Mucosa of descending colon (tissue), 3 donors: ENCODE results near the gene EPYC. TPM values are rescaled to one million over a fixed set of nuclear protein-coding genes. Genes with fewer than 3 reads are reported as not detected.
A peak's percentile ranks its signal among the peaks of the same experiment; 100 is the strongest.

Experiments
- ATAC-seq: fragments of 200-7000 bp; cut with Tn5 transposase; one replicate; pipeline ENCODE4 v1.9.1; 2020; ENCODE audit warnings: mild to moderate bottlenecking, moderate library complexity
- DNase-seq, 3 donors: peaks; one replicate each; pipeline ENCODE4 v3.0.0-alpha.2; 2020
- H3K36me3 ChIP-seq: fragments of 200-600 bp; one replicate; pipeline ENCODE4 v1.8.0; 2021; ENCODE audit warnings: low read depth, mild to moderate bottlenecking
- H3K4me1 ChIP-seq: fragments of 200-600 bp; one replicate; pipeline ENCODE4 v1.8.0; 2021; ENCODE audit warnings: low read depth, mild to moderate bottlenecking
- H3K4me3 ChIP-seq: fragments of 200-600 bp; one replicate; pipeline ENCODE4 v1.8.0; 2021; ENCODE audit warnings: mild to moderate bottlenecking
- H3K9me3 ChIP-seq: fragments of 200-600 bp; one replicate; pipeline ENCODE4 v1.8.0; 2021; ENCODE audit warnings: mild to moderate bottlenecking
- CTCF ChIP-seq: fragments of 200-600 bp; IDR thresholded peaks from one replicate; pipeline ENCODE4 v1.8.0; 2022; ENCODE audit warnings: antibody characterized with exemption, mild to moderate bottlenecking
- intact Hi-C, 2 donors: fragments of 100-400 bp; cut with DNase I in 1 of 2; cut with micrococcal nuclease in 1 of 2; formaldehyde crosslinking; loops; one replicate each; pipeline versions ENCODE4 v1.11.0 to v1.11.1; 2022; cut with DNase I, micrococcal nuclease
- total RNA-seq, 3 donors: library from RNA; stranded (reverse); fragmentation: NEBNext Ultra II Directional in 2 of 3; extraction: Animal tissue kit (Norgen Biotek cat#: 25700) in 2 of 3; gene quantifications; one replicate each; pipeline versions ENCODE4 v1.2.1 to v1.2.4, GENCODE V29; 2021 to 2023
- donor health status: DM: no; HTN: no; CAD: no; lungs with moderate emphysema.
- donor health status: DM: no; HTN: no; CAD: no.
- donor health status: DM: no; HTN: yes; CAD: no.

EPYC gene
- total RNA-seq, 3 donors from 2014 or later, result not detected

DNA sequence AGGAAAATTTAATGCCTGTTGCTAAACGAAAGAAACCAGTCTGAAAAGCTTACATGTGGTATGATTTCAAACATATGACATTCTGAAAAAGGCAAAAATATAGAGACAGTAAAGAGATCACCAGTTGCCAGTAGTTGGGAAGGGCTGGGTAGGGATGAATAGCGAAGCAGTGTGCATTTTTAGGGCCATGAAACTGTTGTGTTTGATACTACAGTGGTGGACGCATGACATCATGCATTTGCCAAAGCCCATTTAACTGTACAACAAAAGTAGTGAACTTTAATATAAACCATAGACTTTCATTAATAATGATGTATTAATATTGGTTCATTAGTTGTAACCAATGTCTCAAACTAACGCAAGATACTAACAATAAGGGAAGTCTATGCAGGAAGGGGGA, 14.7 kb upstream of the EPYC start:
- TF ChIP-seq CTCF, result no peak
- intact Hi-C loops, result no loop called here
- no peak overlapping the region for H3K4me3 ChIP-seq
- H3K36me3 ChIP-seq, result no peaks in the 10 kb centered on the region
- DNase-seq, result no peak
- no peaks in the 10 kb centered on the region for H3K9me3 ChIP-seq
- ATAC-seq, result no peak
- no peaks in the 10 kb centered on the region for H3K4me1 ChIP-seq

DNA sequence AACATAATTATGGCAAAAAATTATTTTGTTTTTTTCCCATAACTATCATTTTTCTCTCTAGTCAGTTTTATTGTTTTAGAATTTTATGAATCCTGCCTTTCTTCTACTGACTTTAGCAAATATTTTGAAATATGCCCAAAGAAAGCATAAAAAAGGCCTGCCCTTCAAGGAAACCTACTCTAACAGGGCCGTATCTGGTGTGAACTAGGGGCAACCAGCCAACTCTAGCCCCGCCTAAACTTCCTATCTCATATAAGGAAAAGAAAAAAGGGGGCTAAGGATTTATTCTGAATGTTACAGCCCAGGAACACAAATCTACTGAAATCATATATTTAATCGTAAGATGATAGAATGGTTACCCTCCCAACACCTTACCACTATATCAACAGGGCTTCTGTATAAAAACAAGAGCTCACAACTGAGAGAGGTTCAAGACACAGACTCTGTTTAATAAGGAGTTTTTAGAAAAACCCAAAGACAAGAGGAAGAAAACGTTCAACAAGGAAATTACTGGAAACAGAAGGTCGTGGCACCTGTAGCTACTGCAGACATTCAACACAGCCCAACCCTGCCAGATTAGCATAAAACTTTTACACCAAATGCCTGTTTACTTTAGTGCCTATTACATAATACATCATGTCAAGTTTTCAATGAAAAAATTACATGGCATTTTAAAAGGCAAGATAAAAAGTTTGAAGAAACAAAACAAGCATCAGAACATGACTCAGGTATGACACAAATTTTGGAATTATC, 12.9 kb upstream of the EPYC start:
- intact Hi-C loops, result no loop called here
- peak in 1 of 3 donors; percentile 2 for DNase-seq

GRCh38 chr12:91017043-91017442, 12.3 kb upstream of the EPYC start:
- Histone ChIP-seq H3K9me3 (no peaks in the 10 kb centered on the region), H3K4me3 (no peak overlapping the region), H3K4me1 (no peaks in the 10 kb centered on the region), H3K36me3 (no peaks in the 10 kb centered on the region)
- ATAC-seq, result no peak
- no peak for TF ChIP-seq CTCF
- DNase-seq, result no peak
- intact Hi-C loops, result no loop called here

More for the DNA sequence above, 12.9 kb upstream of the EPYC start:
- Histone ChIP-seq H3K36me3 (no peaks in the 10 kb centered on the region), H3K4me1 (no peaks in the 10 kb centered on the region), H3K4me3 (no peak overlapping the region), H3K9me3 (no peaks in the 10 kb centered on the region)
- ATAC-seq, result no peak
- TF ChIP-seq CTCF, result no peak

DNA sequence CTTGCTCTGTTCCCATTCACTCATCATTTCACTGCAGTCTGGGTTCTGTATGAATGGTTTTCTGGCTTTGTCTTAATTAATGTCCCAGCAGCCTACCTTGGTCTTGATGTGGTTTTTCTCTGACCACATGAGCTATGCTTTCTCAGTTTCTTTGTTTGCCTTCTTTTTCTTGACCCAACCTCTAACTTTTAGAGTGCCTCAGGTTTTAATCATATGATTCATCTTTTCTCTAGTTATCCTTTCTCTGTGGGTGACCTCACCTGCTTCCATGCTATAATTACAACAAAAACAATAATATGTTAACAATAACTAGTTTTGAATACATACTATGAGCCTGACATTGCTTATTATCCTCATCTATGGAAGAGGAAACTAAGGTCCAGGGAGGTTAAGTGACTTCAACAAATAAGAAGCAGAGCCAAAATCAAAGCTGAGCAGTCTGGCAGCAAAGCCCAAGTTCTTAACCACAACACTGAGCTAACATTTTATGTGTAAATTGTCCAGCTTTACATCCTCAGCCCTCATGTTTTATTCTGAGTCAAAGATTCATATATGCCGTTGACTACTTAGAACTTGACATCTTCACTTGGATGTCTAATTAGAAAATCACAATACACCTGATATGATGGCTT, 4.7 kb upstream of the EPYC start:
- H3K36me3 ChIP-seq, result no peaks in the 10 kb centered on the region
- ATAC-seq (no peak), DNase-seq (no peak)
- intact Hi-C loops, result no loop called here
- H3K9me3 ChIP-seq, result no peaks in the 10 kb centered on the region
- H3K4me1 ChIP-seq, result no peaks in the 10 kb centered on the region
- no peak overlapping the region for H3K4me3 ChIP-seq
- TF ChIP-seq CTCF, result no peak

GRCh38 chr12:91007531-91008290, 2.9 kb upstream of the EPYC start:
- H3K9me3 ChIP-seq, result no peaks in the 10 kb centered on the region
- ATAC-seq (no peak), DNase-seq (no peak)
- TF ChIP-seq CTCF, result no peak
- H3K4me3 ChIP-seq, result no peak overlapping the region
- intact Hi-C loops, result no loop called here
- H3K4me1 ChIP-seq, result no peaks in the 10 kb centered on the region
- no peaks in the 10 kb centered on the region for H3K36me3 ChIP-seq
